GM19452 (cell line): ENCODE results near the gene TGFBRAP1.
"Not testable (repeated sequence)": the region's sequence is repeated elsewhere in the genome, so short reads cannot be mapped to it uniquely, and the experiment has no call there.

Experiments used
- ATAC-seq: cut with Tn5 transposase; IDR thresholded peaks from one replicate; pipeline ENCODE4 v1.9.1; 2021; ENCODE audit not compliant: unreplicated experiment

Gene TGFBRAP1

GRCh38 chr2:105357122-105357521, 27.6 kb upstream of the TGFBRAP1 start:
- no peak for ATAC-seq

- ATAC-seq: no peak
These were observed 15.3 kb upstream of the TGFBRAP1 start for GRCh38 chr2:105344704-105345345.

- ATAC-seq: no peak
These were observed 9.9 kb upstream of the TGFBRAP1 start for GRCh38 chr2:105339414-105339813.

- peak; percentile 28 for ATAC-seq
These were observed 8.5 kb upstream of the TGFBRAP1 start for GRCh38 chr2:105338020-105338385.

- peak; percentile 95 for ATAC-seq
These were observed 7.8 kb upstream of the TGFBRAP1 start, which contains the start of gene C2orf49 for GRCh38 chr2:105337122-105338019. Gene C2orf49 (plus strand): TSS chr2:105337540. CDS start chr2:105337588, 48 bp downstream.

GRCh38 chr2:105336786-105337121, 7.2 kb upstream of the TGFBRAP1 start:
- no peak for ATAC-seq

GRCh38 chr2:105335469-105335868, 5.9 kb upstream of the TGFBRAP1 start:
- no peak for ATAC-seq

- no peak for ATAC-seq
These were observed 4.7 kb upstream of the TGFBRAP1 start for GRCh38 chr2:105334211-105334610.

- ATAC-seq: no peak
These were observed 1.3 kb upstream of the TGFBRAP1 start for GRCh38 chr2:105330681-105331375.

- ATAC-seq: peak; percentile 1
These were observed 359 bp downstream of the TGFBRAP1 start for GRCh38 chr2:105329197-105329554.

- peak; percentile 40 for ATAC-seq
These were observed 996 bp downstream of the TGFBRAP1 start for GRCh38 chr2:105328281-105329196.

GRCh38 chr2:105327690-105328089, 1.8 kb downstream of the TGFBRAP1 start:
- ATAC-seq: no peak

GRCh38 chr2:105327271-105327670, 2.3 kb downstream of the TGFBRAP1 start:
- ATAC-seq: not testable (repeated sequence)

GRCh38 chr2:105325389-105325963, 4.1 kb downstream of the TGFBRAP1 start:
- ATAC-seq: no peak

GRCh38 chr2:105324732-105325131, 4.8 kb downstream of the TGFBRAP1 start:
- no peak for ATAC-seq

- ATAC-seq: no peak
These were observed 5.4 kb downstream of the TGFBRAP1 start for GRCh38 chr2:105324101-105324500.

GRCh38 chr2:105323111-105323510, 6.4 kb downstream of the TGFBRAP1 start:
- no peak for ATAC-seq

GRCh38 chr2:105321875-105322646, 7.5 kb downstream of the TGFBRAP1 start:
- no peak for ATAC-seq

- ATAC-seq: no peak
These were observed 8.8 kb downstream of the TGFBRAP1 start for GRCh38 chr2:105320651-105321215.
